Mesothelial cell of epicardium (in vitro differentiated cells): ENCODE data around the gene B3GALNT2. TPM values are rescaled to one million over a fixed set of nuclear protein-coding genes. Genes with fewer than 3 reads are reported as not detected.

Experiments used
- DNase-seq, 2 experiments: peaks; one replicate each; pipeline ENCODE4 v3.0.0; 2021; ENCODE audit warnings: low spot score in 2 of 2; ENCODE audit not compliant: unreplicated experiment in 2 of 2
- H3K27ac Mint-ChIP-seq: 2 replicates; pipeline ENCODE4 v1.8.0; 2021; ENCODE audit warnings: mixed read lengths
- H3K27me3 Mint-ChIP-seq: 2 replicates; pipeline ENCODE4 v1.8.0; 2021; ENCODE audit warnings: low read depth, mixed read lengths
- H3K36me3 Mint-ChIP-seq: 2 replicates; pipeline ENCODE4 v1.8.0; 2021; ENCODE audit warnings: mixed read lengths
- H3K4me1 Mint-ChIP-seq: 2 replicates; pipeline ENCODE4 v1.8.0; 2021; ENCODE audit warnings: mixed read lengths
- H3K4me3 Mint-ChIP-seq: 2 replicates; pipeline ENCODE4 v1.8.0; 2021; ENCODE audit warnings: mild to moderate bottlenecking, moderate library complexity, mixed read lengths
- H3K9me3 Mint-ChIP-seq: 2 replicates; pipeline ENCODE4 v1.8.0; 2021; ENCODE audit warnings: mixed read lengths
- CTCF ChIP-seq: fragments of 200-600 bp; sonication (generic); IDR thresholded peaks from one replicate; pipeline ENCODE4 v1.5.0; 2021; ENCODE audit warnings: antibody characterized with exemption; ENCODE audit not compliant: unreplicated experiment
- total RNA-seq: library from RNA; stranded (reverse); gene quantifications from 3 replicates; pipeline ENCODE4 v1.2.1, GENCODE V29; 2021

Gene B3GALNT2
- total RNA-seq, 1 donor from 2014 or later: 30.6 TPM

- H3K27ac Mint-ChIP-seq: no peak overlapping the region
- H3K4me3 Mint-ChIP-seq: no peak overlapping the region
- TF ChIP-seq CTCF: no peak
- H3K4me1 Mint-ChIP-seq: no peaks in the 10 kb centered on the region
- DNase-seq: no peak
- no peaks in the 10 kb centered on the region for H3K9me3 Mint-ChIP-seq
- H3K36me3 Mint-ChIP-seq: peaks cover 17% of the 10 kb centered on the region
- H3K27me3 Mint-ChIP-seq: no peaks in the 10 kb centered on the region
Observed at GRCh38 chr1:235495551-235495950, 8.7 kb downstream of the B3GALNT2 start.

GRCh38 chr1:235495030-235495429 is 9.2 kb downstream of the B3GALNT2 start:
- no peak for TF ChIP-seq CTCF
- no peaks in the 10 kb centered on the region for H3K9me3 Mint-ChIP-seq

GRCh38 chr1:235494531-235494930 is 9.7 kb downstream of the B3GALNT2 start:
- H3K4me1 Mint-ChIP-seq: no peaks in the 10 kb centered on the region
- H3K36me3 Mint-ChIP-seq: peaks cover 17% of the 10 kb centered on the region
- DNase-seq: no peak
- H3K4me3 Mint-ChIP-seq: no peak overlapping the region
- no peak overlapping the region for H3K27ac Mint-ChIP-seq
- no peaks in the 10 kb centered on the region for H3K27me3 Mint-ChIP-seq
- no peaks in the 10 kb centered on the region for H3K9me3 Mint-ChIP-seq
- no peak for TF ChIP-seq CTCF

More at GRCh38 chr1:235495030-235495429, 9.2 kb downstream of the B3GALNT2 start:
- H3K4me1 Mint-ChIP-seq: no peaks in the 10 kb centered on the region
- DNase-seq: no peak
- H3K4me3 Mint-ChIP-seq: no peak overlapping the region
- H3K27ac Mint-ChIP-seq: no peak overlapping the region
- H3K27me3 Mint-ChIP-seq: no peaks in the 10 kb centered on the region
- H3K36me3 Mint-ChIP-seq: peaks cover 17% of the 10 kb centered on the region

- Mint-ChIP-seq H3K27ac (no peak overlapping the region), H3K4me1 (no peaks in the 10 kb centered on the region)
- no peak for TF ChIP-seq CTCF
Observed at GRCh38 chr1:235491644-235492043, 12.6 kb downstream of the B3GALNT2 start.

GRCh38 chr1:235486321-235486720 is 17.9 kb downstream of the B3GALNT2 start:
- no peak for DNase-seq
- Mint-ChIP-seq H3K36me3 (peaks cover 33% of the 10 kb centered on the region), H3K9me3 (peaks cover 22% of the 10 kb centered on the region), H3K27me3 (no peaks in the 10 kb centered on the region), H3K4me3 (no peak overlapping the region), H3K27ac (no peak overlapping the region), H3K4me1 (peaks cover 2% of the 10 kb centered on the region)
- TF ChIP-seq CTCF: no peak

More at GRCh38 chr1:235491644-235492043, 12.6 kb downstream of the B3GALNT2 start:
- Mint-ChIP-seq H3K36me3 (peaks cover 19% of the 10 kb centered on the region), H3K4me3 (no peak overlapping the region), H3K9me3 (no peaks in the 10 kb centered on the region), H3K27me3 (no peaks in the 10 kb centered on the region)
- DNase-seq: no peak

GRCh38 chr1:235485558-235485957 is 18.7 kb downstream of the B3GALNT2 start:
- H3K4me1 Mint-ChIP-seq: peaks cover 2% of the 10 kb centered on the region
- no peak overlapping the region for H3K4me3 Mint-ChIP-seq
- no peaks in the 10 kb centered on the region for H3K27me3 Mint-ChIP-seq
- peaks cover 39% of the 10 kb centered on the region for H3K36me3 Mint-ChIP-seq
- no peak for DNase-seq
- TF ChIP-seq CTCF: no peak
- no peak overlapping the region for H3K27ac Mint-ChIP-seq
- peaks cover 26% of the 10 kb centered on the region for H3K9me3 Mint-ChIP-seq
